OCI-LY7 (cell line): ENCODE data around the gene ARSK. TPM values are rescaled to one million over a fixed set of nuclear protein-coding genes. Genes with fewer than 3 reads are reported as not detected.
A peak's percentile ranks its signal among the peaks of the same experiment; 100 is the strongest.

Experiments
- BruUV-seq: library from RNA; stranded (reverse); fragments of 400-500 nt; replicated peaks from 2 replicates; lab custom pipeline; 2021; lab: Mats Ljungman, UMichigan
- CTCF ChIA-PET: fragments of 300-600 bp; sonication (Branson Sonifier 250); formaldehyde crosslinking; loops from one replicate; lab custom pipeline; 2022; ENCODE audit warnings: antibody characterized with exemption; ENCODE audit not compliant: unreplicated experiment; lab: Charles Lee
- POLR2A ChIA-PET: fragments of 300-600 bp; sonication (Branson Sonifier 250); formaldehyde crosslinking; loops from one replicate; lab custom pipeline; 2022; ENCODE audit warnings: antibody characterized with exemption; lab: Charles Lee
- DNase-seq: peaks from one replicate; pipeline ENCODE4 v3.0.0-alpha.2; 2015; ENCODE audit warnings: low spot score
- H2AFZ ChIP-seq: fragments of 200-600 bp; sonication (generic), shearing (Covaris generic); 2 replicates; pipeline ENCODE4 v1.6.1; 2014; ENCODE audit warnings: mild to moderate bottlenecking, antibody characterized with exemption, low read length, moderate library complexity
- H3K27ac ChIP-seq: fragments of 200-600 bp; sonication (generic); 2 replicates; pipeline ENCODE4 v1.5.1; 2014; ENCODE audit warnings: mixed run types, low read depth, mild to moderate bottlenecking, moderate library complexity, low read length, inconsistent platforms; ENCODE audit not compliant: poor library complexity, severe bottlenecking
- H3K36me3 ChIP-seq: fragments of 200-600 bp; sonication (generic); 2 replicates; pipeline ENCODE4 v1.6.1; 2014; ENCODE audit warnings: mild to moderate bottlenecking, antibody characterized with exemption, low read length, moderate library complexity, mixed read lengths; ENCODE audit not compliant: insufficient read depth
- H3K4me1 ChIP-seq: fragments of 200-600 bp; sonication (generic); 2 replicates; pipeline ENCODE4 v1.5.1; 2014; ENCODE audit warnings: mild to moderate bottlenecking, low read length; ENCODE audit not compliant: insufficient read depth, poor library complexity, severe bottlenecking
- H3K4me2 ChIP-seq: fragments of 200-600 bp; sonication (generic); 2 replicates; pipeline ENCODE4 v1.6.1; 2014; ENCODE audit warnings: mild to moderate bottlenecking, low read length
- H3K4me3 ChIP-seq: fragments of 200-600 bp; sonication (generic); 2 replicates; pipeline ENCODE4 v1.5.1; 2014; ENCODE audit warnings: mild to moderate bottlenecking, low read depth, low read length; ENCODE audit not compliant: poor library complexity, severe bottlenecking
- H3K79me2 ChIP-seq: fragments of 200-600 bp; sonication (generic); 2 replicates; pipeline ENCODE4 v1.6.1; 2016; ENCODE audit warnings: low read depth, mild to moderate bottlenecking, low read length, moderate library complexity, mixed read lengths; ENCODE audit not compliant: insufficient read depth
- H3K9me2 ChIP-seq: fragments of 200-600 bp; sonication (generic); 2 replicates; pipeline ENCODE4 v1.6.1; 2016; ENCODE audit warnings: mild to moderate bottlenecking, low read length, mixed read lengths; ENCODE audit not compliant: insufficient read depth
- H3K9me3 ChIP-seq: fragments of 200-600 bp; sonication (generic); 2 replicates; pipeline ENCODE4 v1.6.1; 2014; ENCODE audit warnings: mild to moderate bottlenecking, mixed run types, low read length, mixed read lengths
- H4K20me1 ChIP-seq: fragments of 200-600 bp; sonication (generic); 2 replicates; pipeline ENCODE4 v1.6.1; 2014; ENCODE audit warnings: mild to moderate bottlenecking, antibody characterized with exemption, low read length, moderate library complexity, mixed read lengths; ENCODE audit not compliant: insufficient read depth
- CTCF ChIP-seq: fragments of 200-600 bp; sonication (generic); conservative IDR thresholded peaks from 2 replicates; pipeline ENCODE4 v1.5.1; 2014; ENCODE audit warnings: mild to moderate bottlenecking, antibody characterized with exemption, low read length, moderate library complexity, mixed read lengths
- EZH2phosphoT487 ChIP-seq: fragments of 200-600 bp; sonication (generic); IDR thresholded peaks from 2 replicates; pipeline ENCODE4 v1.6.1; 2018; ENCODE audit warnings: low read depth, borderline replicate concordance, mild to moderate bottlenecking, mixed run types, antibody characterized with exemption, low read length, moderate library complexity, mixed read lengths
- intact Hi-C: fragments of 100-400 bp; cut with micrococcal nuclease; formaldehyde crosslinking; loops from one replicate; pipeline ENCODE4 v1.10.0; 2022; ENCODE audit not compliant: unreplicated experiment
- total RNA-seq, 2 experiments: library from RNA; depleted of rRNA in 1 of 2; stranded (reverse); fragments of >200 nt in 1 of 2; shearing (Covaris generic) in 1 of 2; gene quantifications; 2 replicates each; pipeline ENCODE4 v1.2.3, GENCODE V29; 2014 to 2022

Gene ARSK
- total RNA-seq, 2 experiments from 2014 or later, result 5.2 to 5.9 TPM

- peaks cover 10% of the 10 kb centered on the region; the same call in 1 of the 2 replicates for H3K79me2 ChIP-seq
- peak overlapping the region; percentile 46; the same call in 1 of the 2 replicates for H3K4me2 ChIP-seq
- H3K4me1 ChIP-seq, result peaks cover 24% of the 10 kb centered on the region
- CTCF ChIA-PET, result no interaction called here
- H3K9me3 ChIP-seq, result no peaks in the 10 kb centered on the region
- peaks cover 6% of the 10 kb centered on the region; the same call in 1 of the 2 replicates for H3K36me3 ChIP-seq
- BruUV-seq, result no TSS peak
- H3K27ac ChIP-seq, result no peak overlapping the region
- TF ChIP-seq EZH2phosphoT487 (no peak), CTCF (no peak)
- no peaks in the 10 kb centered on the region for H3K9me2 ChIP-seq
- peak overlapping the region; percentile 30; the same call in 1 of the 2 replicates for H2AFZ ChIP-seq
- H4K20me1 ChIP-seq, result no peaks in the 10 kb centered on the region
- intact Hi-C loops, result loop anchor here (5.0 kb wide), 2 partner anchors 1012 to 1532 kb away; partner anchors contain the start of genes CAST and RIOK2
- POLR2A ChIA-PET, result no interaction called here
- DNase-seq, result no peak
- no peak overlapping the region for H3K4me3 ChIP-seq
Measured at GRCh38 chr5:95649842-95650620, 95.1 kb downstream of the ARSK start.

GRCh38 chr5:95652849-95653248, 97.9 kb downstream of the ARSK start:
- intact Hi-C loops, result no loop called here
- no peak for DNase-seq
- Histone ChIP-seq H3K4me3 (no peak overlapping the region), H3K4me2 (no peak overlapping the region), H3K36me3 (peaks cover 16% of the 10 kb centered on the region; the same call in 1 of the 2 replicates), H3K79me2 (peaks cover 9% of the 10 kb centered on the region; the same call in 1 of the 2 replicates), H3K9me3 (no peaks in the 10 kb centered on the region), H3K27ac (no peak overlapping the region), H4K20me1 (no peaks in the 10 kb centered on the region), H3K9me2 (no peaks in the 10 kb centered on the region), H2AFZ (no peak overlapping the region), H3K4me1 (peaks cover 18% of the 10 kb centered on the region)
- no peak for TF ChIP-seq EZH2phosphoT487
- TF ChIP-seq CTCF, result no peak
- no TSS peak for BruUV-seq
- ChIA-PET POLR2A (interaction anchor here (1.2 kb wide), 1 partner anchor 9 kb away, joined by 6 read pairs; no protein-coding TSS in a partner anchor), CTCF (no interaction called here)

GRCh38 chr5:95654196-95654595, 99.3 kb downstream of the ARSK start:
- H2AFZ ChIP-seq, result no peak overlapping the region
- H3K9me2 ChIP-seq, result no peaks in the 10 kb centered on the region
- intact Hi-C loops, result no loop called here
- H3K9me3 ChIP-seq, result no peaks in the 10 kb centered on the region
- peaks cover 6% of the 10 kb centered on the region for H3K4me1 ChIP-seq
- CTCF ChIA-PET, result no interaction called here
- no TSS peak for BruUV-seq
- H3K27ac ChIP-seq, result no peak overlapping the region
- H3K79me2 ChIP-seq, result no peaks in the 10 kb centered on the region; the same call in 1 of the 2 replicates
- no peak overlapping the region for H3K4me2 ChIP-seq
- POLR2A ChIA-PET, result interaction anchor here (0.9 kb wide), 1 partner anchor 11 kb away, joined by 3 read pairs; no protein-coding TSS in a partner anchor
- no peak for DNase-seq
- TF ChIP-seq CTCF (no peak), EZH2phosphoT487 (no peak)
- no peak overlapping the region for H3K4me3 ChIP-seq
- H4K20me1 ChIP-seq, result no peaks in the 10 kb centered on the region
- peaks cover 18% of the 10 kb centered on the region; the same call in 1 of the 2 replicates for H3K36me3 ChIP-seq
